Chondrocyte (in vitro differentiated cells): ENCODE results near the gene AK5. TPM values are rescaled to one million over a fixed set of nuclear protein-coding genes. Genes with fewer than 3 reads are reported as not detected.
"Not testable (repeated sequence)": the region's sequence is repeated elsewhere in the genome, so short reads cannot be mapped to it uniquely, and the experiment has no call there.

Experiments used
- DNase-seq: peaks from one replicate; pipeline ENCODE4 v3.0.0; 2021; ENCODE audit warnings: mixed read lengths, low spot score
- H3K27ac Mint-ChIP-seq: one replicate; pipeline ENCODE4 v1.8.0; 2021; ENCODE audit warnings: mild to moderate bottlenecking, moderate library complexity, mixed read lengths; ENCODE audit not compliant: unreplicated experiment
- H3K27me3 Mint-ChIP-seq: 2 replicates; pipeline ENCODE4 v1.8.0; 2021; ENCODE audit warnings: low read depth, mixed read lengths
- H3K36me3 Mint-ChIP-seq: 2 replicates; pipeline ENCODE4 v1.8.0; 2021; ENCODE audit warnings: low read depth, mixed read lengths
- H3K4me1 Mint-ChIP-seq: 2 replicates; pipeline ENCODE4 v1.8.0; 2021; ENCODE audit warnings: low read depth, mild to moderate bottlenecking, mixed read lengths
- H3K4me3 Mint-ChIP-seq: one replicate; pipeline ENCODE4 v1.8.0; 2021; ENCODE audit warnings: mild to moderate bottlenecking, moderate library complexity, mixed read lengths; ENCODE audit not compliant: unreplicated experiment
- H3K9me3 Mint-ChIP-seq: 2 replicates; pipeline ENCODE4 v1.8.0; 2021; ENCODE audit warnings: low read depth, mixed read lengths
- total RNA-seq: library from RNA; stranded (reverse); gene quantifications from 3 replicates; pipeline ENCODE4 v1.2.1, GENCODE V29; 2021
- TF ChIP-seq, protein P1 (sequence below): fragments of 200-600 bp; sonication (generic); IDR thresholded peaks from 2 replicates; pipeline ENCODE4 v1.5.0; 2021; ENCODE audit warnings: antibody characterized with exemption, mild to moderate bottlenecking, moderate library complexity

Gene AK5
- total RNA-seq, 1 donor from 2014 or later: 6.2 TPM

DNA sequence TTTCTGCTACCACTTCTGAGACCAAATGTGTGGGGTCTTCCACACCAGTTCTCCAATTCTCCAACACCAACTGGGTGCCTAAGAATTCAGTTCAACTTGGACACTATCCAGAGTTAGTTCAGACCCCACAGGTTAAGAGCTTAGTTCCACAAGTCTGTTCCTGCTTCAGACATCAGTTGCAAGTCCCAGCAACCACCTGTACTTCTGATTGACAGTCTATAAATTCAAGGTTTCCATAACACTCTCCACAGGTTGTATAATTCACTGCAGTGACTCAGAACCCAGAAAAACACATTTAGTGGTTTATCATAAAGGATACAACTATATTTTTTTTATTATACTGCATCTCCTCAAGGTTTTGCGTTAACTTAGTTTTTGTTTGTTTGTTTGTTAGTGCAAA lies 18.7 kb downstream of the AK5 start:
- H3K27me3 Mint-ChIP-seq: no peaks in the 10 kb centered on the region
- H3K9me3 Mint-ChIP-seq: peaks cover 8% of the 10 kb centered on the region
- TF ChIP-seq, protein P1, sequence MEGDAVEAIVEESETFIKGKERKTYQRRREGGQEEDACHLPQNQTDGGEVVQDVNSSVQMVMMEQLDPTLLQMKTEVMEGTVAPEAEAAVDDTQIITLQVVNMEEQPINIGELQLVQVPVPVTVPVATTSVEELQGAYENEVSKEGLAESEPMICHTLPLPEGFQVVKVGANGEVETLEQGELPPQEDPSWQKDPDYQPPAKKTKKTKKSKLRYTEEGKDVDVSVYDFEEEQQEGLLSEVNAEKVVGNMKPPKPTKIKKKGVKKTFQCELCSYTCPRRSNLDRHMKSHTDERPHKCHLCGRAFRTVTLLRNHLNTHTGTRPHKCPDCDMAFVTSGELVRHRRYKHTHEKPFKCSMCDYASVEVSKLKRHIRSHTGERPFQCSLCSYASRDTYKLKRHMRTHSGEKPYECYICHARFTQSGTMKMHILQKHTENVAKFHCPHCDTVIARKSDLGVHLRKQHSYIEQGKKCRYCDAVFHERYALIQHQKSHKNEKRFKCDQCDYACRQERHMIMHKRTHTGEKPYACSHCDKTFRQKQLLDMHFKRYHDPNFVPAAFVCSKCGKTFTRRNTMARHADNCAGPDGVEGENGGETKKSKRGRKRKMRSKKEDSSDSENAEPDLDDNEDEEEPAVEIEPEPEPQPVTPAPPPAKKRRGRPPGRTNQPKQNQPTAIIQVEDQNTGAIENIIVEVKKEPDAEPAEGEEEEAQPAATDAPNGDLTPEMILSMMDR: no peak

DNA sequence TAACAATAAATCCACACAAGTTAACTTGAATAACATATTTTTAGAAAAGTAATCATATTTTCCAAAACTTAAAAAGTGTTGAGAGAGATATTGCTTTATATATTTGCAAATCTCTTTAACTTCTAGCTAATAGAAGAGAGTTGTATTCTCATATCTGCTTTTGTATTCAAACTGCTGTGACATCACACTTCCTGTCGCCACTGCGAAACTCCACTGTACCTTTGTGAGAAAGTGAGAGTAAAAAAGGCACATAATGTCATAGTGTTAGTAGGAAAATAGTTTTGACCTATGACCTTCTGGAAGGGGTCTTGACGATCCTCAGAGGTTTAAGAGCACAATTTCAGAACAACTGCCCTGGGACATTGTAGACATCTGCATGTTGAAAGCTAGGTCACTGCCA lies 21.6 kb downstream of the AK5 start:
- peaks cover 3% of the 10 kb centered on the region for H3K36me3 Mint-ChIP-seq
- H3K4me1 Mint-ChIP-seq: no peaks in the 10 kb centered on the region

More for the DNA sequence above, 18.7 kb downstream of the AK5 start:
- no peak overlapping the region for H3K27ac Mint-ChIP-seq
- DNase-seq: no peak
- H3K4me1 Mint-ChIP-seq: no peaks in the 10 kb centered on the region
- peaks cover 1% of the 10 kb centered on the region for H3K36me3 Mint-ChIP-seq
- no peak overlapping the region for H3K4me3 Mint-ChIP-seq

DNA sequence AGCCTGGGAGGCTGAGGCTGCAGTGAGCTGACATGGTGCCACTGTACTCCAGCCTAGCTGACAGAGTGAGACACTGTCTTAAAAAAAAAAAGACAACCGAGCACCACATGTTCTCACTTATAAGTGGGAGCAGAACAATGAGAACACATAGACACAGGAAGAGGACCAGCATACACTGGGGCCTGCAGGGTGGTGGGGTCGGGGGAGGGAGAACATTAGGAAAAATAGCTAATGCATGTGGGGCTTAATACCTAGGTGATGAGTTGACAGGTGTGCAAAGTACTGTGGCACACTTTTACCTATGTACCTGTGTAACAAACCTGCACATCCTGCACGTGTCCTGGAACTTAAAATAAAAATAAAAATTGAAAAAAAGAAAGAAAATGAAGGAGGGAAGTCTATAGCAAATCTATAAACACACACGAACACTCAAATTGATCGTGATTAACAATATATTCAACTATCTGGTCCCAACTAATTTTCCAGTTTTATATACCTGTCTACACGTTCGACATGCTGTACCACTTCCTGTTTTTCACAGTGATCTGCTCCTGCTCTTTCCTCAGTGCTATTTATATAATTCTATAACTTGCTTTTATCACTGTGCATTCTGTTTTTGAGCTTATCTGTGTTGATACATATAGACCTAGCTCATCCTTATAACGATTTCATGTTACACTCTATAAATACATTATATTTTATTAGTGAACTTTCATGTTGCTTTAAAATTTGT lies 27.2 kb downstream of the AK5 start:
- no peak for DNase-seq
- Mint-ChIP-seq H3K27ac (no peak overlapping the region), H3K9me3 (peaks cover 22% of the 10 kb centered on the region), H3K4me3 (no peak overlapping the region), H3K4me1 (peaks cover 3% of the 10 kb centered on the region), H3K27me3 (no peaks in the 10 kb centered on the region), H3K36me3 (peaks cover 3% of the 10 kb centered on the region)
- TF ChIP-seq, protein P1: no peak

More for the DNA sequence above, 21.6 kb downstream of the AK5 start:
- no peak for DNase-seq
- no peaks in the 10 kb centered on the region for H3K27me3 Mint-ChIP-seq
- peaks cover 22% of the 10 kb centered on the region for H3K9me3 Mint-ChIP-seq
- TF ChIP-seq, protein P1: no peak
- no peak overlapping the region for H3K27ac Mint-ChIP-seq
- no peak overlapping the region for H3K4me3 Mint-ChIP-seq

DNA sequence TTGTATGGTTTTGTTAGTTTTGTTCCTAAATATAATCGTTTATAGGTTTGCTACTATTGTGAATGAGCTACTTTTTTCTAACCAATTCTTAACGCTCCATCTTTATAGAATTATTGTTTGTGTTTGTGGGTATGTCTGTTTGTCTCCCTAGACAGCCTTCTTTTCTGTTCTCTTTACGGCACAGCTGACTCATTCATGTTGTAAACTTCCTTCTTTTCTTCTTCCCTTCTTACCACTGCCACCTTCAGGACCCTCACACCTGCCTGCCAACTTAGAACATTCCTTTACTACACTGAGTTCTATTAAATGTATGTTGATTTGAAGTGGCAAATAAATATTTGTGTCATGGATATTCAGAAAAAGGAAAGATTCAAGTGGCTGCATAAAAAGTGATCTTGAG lies 29.1 kb downstream of the AK5 start:
- H3K27ac Mint-ChIP-seq: no peak overlapping the region
- H3K9me3 Mint-ChIP-seq: peaks cover 11% of the 10 kb centered on the region
- H3K36me3 Mint-ChIP-seq: no peaks in the 10 kb centered on the region
- TF ChIP-seq, protein P1: no peak
- H3K27me3 Mint-ChIP-seq: no peaks in the 10 kb centered on the region
- DNase-seq: no peak
- H3K4me3 Mint-ChIP-seq: no peak overlapping the region
- H3K4me1 Mint-ChIP-seq: peaks cover 3% of the 10 kb centered on the region

DNA sequence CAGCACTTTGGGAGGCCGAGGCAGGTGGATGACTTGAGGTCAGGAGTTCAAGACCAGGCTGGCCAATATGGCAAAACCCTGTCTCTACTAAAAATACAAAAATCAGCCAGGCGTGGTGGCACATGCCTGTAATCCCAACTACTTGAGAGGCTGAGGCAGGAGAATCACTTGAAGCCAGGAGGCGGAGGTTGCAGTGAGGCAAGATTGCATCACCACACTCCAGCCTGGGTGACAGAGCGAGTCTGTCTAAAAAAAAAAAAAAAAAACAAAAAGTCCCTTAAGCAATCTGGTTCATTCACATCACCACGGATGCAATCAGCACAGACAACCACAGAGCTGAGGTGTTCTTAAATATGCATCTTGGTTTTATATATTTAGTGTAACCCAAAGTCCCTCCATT lies 30.5 kb downstream of the AK5 start:
- H3K4me3 Mint-ChIP-seq, DNase-seq, H3K27ac Mint-ChIP-seq, H3K4me1 Mint-ChIP-seq, H3K36me3 Mint-ChIP-seq, H3K9me3 Mint-ChIP-seq, H3K27me3 Mint-ChIP-seq: not testable (repeated sequence)

DNA sequence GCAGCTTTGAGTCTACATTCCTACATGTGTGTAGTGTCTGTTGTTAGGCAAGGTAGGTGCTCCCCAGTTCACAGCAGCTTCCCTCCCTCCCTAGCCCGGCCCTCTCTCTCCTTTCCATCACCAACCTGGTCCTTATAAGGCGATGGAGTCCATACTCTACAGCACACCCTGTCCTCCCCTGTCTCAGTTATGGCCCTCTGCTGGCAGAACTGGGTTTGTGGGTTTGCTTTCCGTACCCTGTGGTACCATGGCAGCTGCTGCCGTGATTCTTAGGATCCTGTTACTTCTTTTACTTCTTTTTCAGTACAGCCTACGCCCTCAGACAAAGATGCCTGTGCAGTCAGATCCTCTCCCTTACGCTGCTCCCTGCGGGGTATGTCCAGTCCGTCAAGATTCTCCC lies 31.7 kb downstream of the AK5 start:
- no peaks in the 10 kb centered on the region for H3K27me3 Mint-ChIP-seq
- peaks cover 5% of the 10 kb centered on the region for H3K4me1 Mint-ChIP-seq
- no peak for DNase-seq
- TF ChIP-seq, protein P1: peak; percentile 67
- no peak overlapping the region for H3K4me3 Mint-ChIP-seq
- no peaks in the 10 kb centered on the region for H3K9me3 Mint-ChIP-seq
- no peaks in the 10 kb centered on the region for H3K36me3 Mint-ChIP-seq
- H3K27ac Mint-ChIP-seq: no peak overlapping the region
